PC-3 (cell line): ENCODE measurements around the gene NYAP2. TPM values are rescaled to one million over a fixed set of nuclear protein-coding genes. Genes with fewer than 3 reads are reported as not detected.
A peak's percentile ranks its signal among the peaks of the same experiment; 100 is the strongest.

Source experiments
- ATAC-seq: fragments of 200-7000 bp; cut with Tn5 transposase; 2 replicates; pipeline ENCODE4 v1.9.1; 2020; ENCODE audit warnings: mild to moderate bottlenecking, moderate library complexity
- Bru-seq: library from RNA; stranded (reverse); fragments of 400-500 nt; gene quantifications from one replicate; lab custom pipeline; 2021; lab: Mats Ljungman, UMichigan
- BruChase-seq, 2 experiments: library from RNA; stranded (reverse); fragments of 400-500 nt; gene quantifications; one replicate each; lab custom pipeline; 2021; lab: Mats Ljungman, UMichigan
- BruUV-seq: library from RNA; stranded (reverse); fragments of 400-500 nt; replicated peaks from 2 replicates; lab custom pipeline; 2021; lab: Mats Ljungman, UMichigan
- CTCF ChIA-PET: fragments of 300-600 bp; sonication (Branson Sonifier 250); formaldehyde crosslinking; loops from one replicate; lab custom pipeline; 2022; ENCODE audit warnings: antibody characterized with exemption; lab: Charles Lee
- POLR2A ChIA-PET: fragments of 300-600 bp; sonication (Branson Sonifier 250); formaldehyde crosslinking; loops from one replicate; lab custom pipeline; 2022; ENCODE audit warnings: antibody characterized with exemption; ENCODE audit not compliant: unreplicated experiment; lab: Charles Lee
- DNase-seq: peaks from one replicate; pipeline ENCODE4 v3.0.0-alpha.2; 2015
- H2AFZ ChIP-seq: fragments of 300-600 bp; sonication (generic); 2 replicates; pipeline ENCODE4 v1.6.0; 2016; ENCODE audit warnings: antibody characterized with exemption, low read length
- H3F3A ChIP-seq: fragments of 300-600 bp; sonication (generic); one replicate; pipeline ENCODE4 v1.6.0; 2017; ENCODE audit warnings: antibody characterized with exemption, low read length, control low read depth, mild to moderate bottlenecking; ENCODE audit not compliant: unreplicated experiment
- H3K27ac ChIP-seq: fragments of 300-600 bp; sonication (generic); 2 replicates; pipeline ENCODE4 v1.5.1; 2016; ENCODE audit warnings: mild to moderate bottlenecking, low read length
- H3K27me3 ChIP-seq: fragments of 300-600 bp; sonication (generic); 2 replicates; pipeline ENCODE4 v1.6.1; 2016; ENCODE audit warnings: low read length, mixed read lengths
- H3K36me3 ChIP-seq: fragments of 300-600 bp; sonication (generic); 2 replicates; pipeline ENCODE4 v1.6.1; 2016; ENCODE audit warnings: low read depth, mixed run types, low read length, mixed read lengths
- H3K4me1 ChIP-seq: fragments of 300-600 bp; sonication (generic); 2 replicates; pipeline ENCODE4 v1.5.1; 2016; ENCODE audit warnings: low read length; ENCODE audit not compliant: insufficient read depth
- H3K4me2 ChIP-seq: fragments of 300-600 bp; sonication (generic); 2 replicates; pipeline ENCODE4 v1.6.0; 2016; ENCODE audit warnings: low read length
- H3K4me3 ChIP-seq: fragments of 300-600 bp; sonication (generic); 2 replicates; pipeline ENCODE4 v1.5.1; 2016; ENCODE audit warnings: mild to moderate bottlenecking, low read length, mixed read lengths
- H3K79me2 ChIP-seq: fragments of 300-600 bp; sonication (generic); 2 replicates; pipeline ENCODE4 v1.6.1; 2017; ENCODE audit warnings: low read length, mixed read lengths
- H3K9ac ChIP-seq: fragments of 300-600 bp; sonication (generic); 2 replicates; pipeline ENCODE4 v1.6.0; 2016; ENCODE audit warnings: mild to moderate bottlenecking, low read length
- H3K9me2 ChIP-seq: fragments of 300-600 bp; sonication (generic); replicated peaks from 2 replicates; pipeline ENCODE4 v1.6.1; 2016; ENCODE audit warnings: mixed run types, low read length, mixed read lengths
- H3K9me3 ChIP-seq: fragments of 300-600 bp; sonication (generic); 2 replicates; pipeline ENCODE4 v1.6.1; 2016; ENCODE audit warnings: low read length, mixed read lengths
- H4K20me1 ChIP-seq: fragments of 300-600 bp; sonication (generic); 2 replicates; pipeline ENCODE4 v1.6.1; 2016; ENCODE audit warnings: low read length, mixed read lengths
- EZH2 ChIP-seq: fragments of 300-600 bp; sonication (generic); IDR thresholded peaks from one replicate; pipeline ENCODE4 v1.6.1; 2017; ENCODE audit warnings: antibody characterized with exemption, mild to moderate bottlenecking, low read length; ENCODE audit not compliant: unreplicated experiment
- EZH2phosphoT487 ChIP-seq: fragments of 300-600 bp; sonication (generic); IDR thresholded peaks from 2 replicates; pipeline ENCODE4 v1.6.1; 2018; ENCODE audit warnings: mild to moderate bottlenecking, antibody characterized with exemption, low read length, borderline replicate concordance
- intact Hi-C: fragments of 100-400 bp; cut with micrococcal nuclease; formaldehyde crosslinking; loops from 2 replicates; pipeline ENCODE4 v1.9.0; 2023
- long read RNA-seq: library from polyadenylated mRNA; unstranded; transcript quantifications from one replicate; pipeline ENCODE4 v2.0.0, GENCODE V29; 2021; ENCODE audit not compliant: unreplicated experiment
- total RNA-seq: library from RNA; depleted of rRNA; stranded (reverse); fragments of >200 nt; gene quantifications from 2 replicates; pipeline ENCODE4 v1.2.3, GENCODE V29; 2014; rRNA removed
- TF ChIP-seq, protein P1 (sequence below): fragments of 300-600 bp; sonication (generic); conservative IDR thresholded peaks from 2 replicates; pipeline ENCODE4 v1.5.1; 2017; ENCODE audit warnings: antibody characterized with exemption, low read depth, mild to moderate bottlenecking, low read length

The NYAP2 gene
- total RNA-seq = not detected in 2 replicates
- percentile 2 among the genes with signal in this experiment for Bru-seq, nascent RNA
- BruChase-seq, experiment 1, labeled RNA remaining after a 6-hour chase = percentile 3 among the genes with signal in this experiment
- BruChase-seq, experiment 2, labeled RNA remaining after a 2-hour chase = percentile 2 among the genes with signal in this experiment
- long read RNA-seq = 0 reads

DNA sequence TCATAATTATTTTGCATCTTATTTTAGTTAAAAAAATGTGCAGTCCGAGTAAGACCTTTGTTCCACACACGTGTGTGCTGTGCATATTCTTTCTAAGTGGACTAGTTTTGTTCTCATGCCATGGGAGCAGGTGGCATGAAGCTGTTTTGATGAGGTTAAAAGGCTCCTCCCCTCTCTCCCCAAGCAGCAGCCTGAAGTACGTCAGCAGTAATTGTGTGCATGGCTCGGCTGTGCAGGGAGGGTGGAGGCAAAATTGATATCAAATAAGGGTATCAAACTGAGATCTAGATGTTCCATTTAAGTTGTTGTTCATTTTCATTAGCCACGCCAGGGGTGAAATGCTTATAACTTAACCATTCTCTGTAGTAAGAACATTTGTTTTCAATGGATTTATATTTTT is at the start of gene NYAP2:
NYAP2 (plus strand) TSS at position 207 of the 400 bp plus-strand sequence. CDS start 9,171 bp downstream, outside the sequence.
- H3K9ac ChIP-seq = no peak within 1 kb of the TSS
- no peak within 1 kb of the TSS for H3K4me2 ChIP-seq
- ATAC-seq = no peak
- peaks cover 30% of the 10 kb centered on the region for H3K27me3 ChIP-seq
- H3K9me3 ChIP-seq = no peaks in the 10 kb centered on the region
- H3F3A ChIP-seq = no peaks in the 10 kb centered on the region
- H3K27ac ChIP-seq = no peak within 1 kb of the TSS
- no peaks in the 10 kb centered on the region for H3K9me2 ChIP-seq
- H3K79me2 ChIP-seq = no peaks in the 10 kb centered on the region
- no peaks in the 10 kb centered on the region for H3K4me1 ChIP-seq
- TF ChIP-seq EZH2phosphoT487 (no peak), EZH2 (no peak)
- TF ChIP-seq, protein P1, sequence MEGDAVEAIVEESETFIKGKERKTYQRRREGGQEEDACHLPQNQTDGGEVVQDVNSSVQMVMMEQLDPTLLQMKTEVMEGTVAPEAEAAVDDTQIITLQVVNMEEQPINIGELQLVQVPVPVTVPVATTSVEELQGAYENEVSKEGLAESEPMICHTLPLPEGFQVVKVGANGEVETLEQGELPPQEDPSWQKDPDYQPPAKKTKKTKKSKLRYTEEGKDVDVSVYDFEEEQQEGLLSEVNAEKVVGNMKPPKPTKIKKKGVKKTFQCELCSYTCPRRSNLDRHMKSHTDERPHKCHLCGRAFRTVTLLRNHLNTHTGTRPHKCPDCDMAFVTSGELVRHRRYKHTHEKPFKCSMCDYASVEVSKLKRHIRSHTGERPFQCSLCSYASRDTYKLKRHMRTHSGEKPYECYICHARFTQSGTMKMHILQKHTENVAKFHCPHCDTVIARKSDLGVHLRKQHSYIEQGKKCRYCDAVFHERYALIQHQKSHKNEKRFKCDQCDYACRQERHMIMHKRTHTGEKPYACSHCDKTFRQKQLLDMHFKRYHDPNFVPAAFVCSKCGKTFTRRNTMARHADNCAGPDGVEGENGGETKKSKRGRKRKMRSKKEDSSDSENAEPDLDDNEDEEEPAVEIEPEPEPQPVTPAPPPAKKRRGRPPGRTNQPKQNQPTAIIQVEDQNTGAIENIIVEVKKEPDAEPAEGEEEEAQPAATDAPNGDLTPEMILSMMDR = no peak
- ChIA-PET CTCF (no interaction called here), POLR2A (no interaction called here)
- intact Hi-C loops = no loop called here
- no peak within 1 kb of the TSS for H3K4me3 ChIP-seq
- DNase-seq = no peak
- H4K20me1 ChIP-seq = no peaks in the 10 kb centered on the region
- H3K36me3 ChIP-seq = no peaks in the 10 kb centered on the region
- H2AFZ ChIP-seq = no peak within 1 kb of the TSS
- BruUV-seq = no TSS peak

DNA sequence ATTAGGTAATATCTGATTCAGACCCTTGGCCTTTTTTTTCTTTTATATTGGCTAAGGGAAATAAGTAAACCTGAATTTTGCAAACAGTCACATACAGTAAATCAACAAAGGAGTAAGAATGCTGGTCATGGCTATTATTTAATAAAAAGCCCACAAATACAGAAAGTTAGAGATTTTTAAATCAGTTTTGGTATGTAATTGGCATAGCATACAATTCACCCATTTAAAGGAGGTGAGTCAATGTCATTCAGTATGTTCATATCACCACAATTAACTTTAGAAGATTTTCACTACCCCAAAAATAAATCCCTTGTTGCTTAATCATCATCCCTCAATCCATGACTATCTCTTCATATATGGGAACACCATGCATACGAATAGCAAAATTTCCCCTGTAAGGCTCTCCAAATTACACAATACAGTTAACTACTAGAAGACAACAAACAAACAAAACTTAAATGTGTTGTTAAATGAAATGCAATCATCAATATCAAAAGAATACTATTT is 45.9 kb upstream of the NYAP2 start:
- H3K27ac ChIP-seq = no peak overlapping the region
- H3K9me3 ChIP-seq = no peaks in the 10 kb centered on the region
- H2AFZ ChIP-seq = no peak overlapping the region
- H3K4me3 ChIP-seq = no peak overlapping the region
- H3K27me3 ChIP-seq = peaks cover 29% of the 10 kb centered on the region; the same call in 1 of the 2 replicates
- 0 out of 2 replicates have a peak, but pooled peaks have one; percentile 15 for ATAC-seq
- ChIA-PET CTCF (no interaction called here), POLR2A (no interaction called here)
- no peak for TF ChIP-seq EZH2
- no peaks in the 10 kb centered on the region for H3K4me1 ChIP-seq
- no peaks in the 10 kb centered on the region for H3K9me2 ChIP-seq
- H4K20me1 ChIP-seq = no peaks in the 10 kb centered on the region
- H3F3A ChIP-seq = no peaks in the 10 kb centered on the region
- H3K9ac ChIP-seq = no peak overlapping the region
- no peaks in the 10 kb centered on the region for H3K36me3 ChIP-seq
- DNase-seq = no peak
- intact Hi-C loops = no loop called here
- no peaks in the 10 kb centered on the region for H3K79me2 ChIP-seq
- no peak overlapping the region for H3K4me2 ChIP-seq
- no TSS peak for BruUV-seq

DNA sequence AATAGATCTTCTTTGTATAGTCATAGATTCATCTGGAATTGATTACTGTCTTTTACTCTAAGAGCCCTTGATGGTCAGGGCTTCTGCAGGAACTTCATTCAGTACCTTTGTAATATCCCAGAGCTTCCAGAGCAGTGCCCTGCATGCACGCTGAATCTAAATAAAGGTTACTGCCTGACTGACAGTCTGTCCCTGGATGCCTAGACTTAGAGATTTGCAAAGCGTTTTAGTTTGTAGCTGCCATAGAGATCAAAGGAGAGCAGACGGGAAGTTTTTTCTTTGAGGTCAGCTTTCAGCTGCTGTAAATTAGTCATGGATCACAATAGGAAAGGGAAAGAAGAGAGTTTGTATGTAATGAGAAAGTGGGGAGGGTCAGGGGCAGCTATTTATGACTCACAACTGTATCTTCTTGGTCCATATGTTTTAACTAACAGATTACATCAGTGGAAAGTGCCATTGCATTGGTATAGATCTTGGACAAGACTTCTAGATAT is 45.2 kb upstream of the NYAP2 start:
- no peaks in the 10 kb centered on the region for H3K9me3 ChIP-seq
- H3K79me2 ChIP-seq = no peaks in the 10 kb centered on the region
- H3K4me3 ChIP-seq = no peak overlapping the region
- ChIA-PET CTCF (no interaction called here), POLR2A (interaction anchor here (0.6 kb wide), 1 partner anchor 143 kb away, joined by 3 read pairs; no protein-coding TSS in a partner anchor)
- no peaks in the 10 kb centered on the region for H3F3A ChIP-seq
- TF ChIP-seq EZH2phosphoT487 (no peak), EZH2 (no peak)
- TF ChIP-seq, protein P1 = no peak
- no peaks in the 10 kb centered on the region for H3K9me2 ChIP-seq
- no peak overlapping the region for H2AFZ ChIP-seq
- peak; percentile 80 for ATAC-seq
- H3K27ac ChIP-seq = no peak overlapping the region
- H3K36me3 ChIP-seq = no peaks in the 10 kb centered on the region
- H3K4me1 ChIP-seq = no peaks in the 10 kb centered on the region
- BruUV-seq = no TSS peak
- intact Hi-C loops = no loop called here
- DNase-seq = peak; percentile 42
- no peak overlapping the region for H3K9ac ChIP-seq
- H3K27me3 ChIP-seq = peaks cover 29% of the 10 kb centered on the region; the same call in 1 of the 2 replicates
- no peak overlapping the region for H3K4me2 ChIP-seq
- no peaks in the 10 kb centered on the region for H4K20me1 ChIP-seq
